GM23338 (cell line): ENCODE results near the gene BRCC3.

Experiments
- CREB1 ChIP-seq: fragments of 250-450 bp; sonication (Bioruptor Pico); IDR thresholded peaks from 2 replicates; pipeline ENCODE4 v1.5.0; 2020; ENCODE audit warnings: low read depth, mild to moderate bottlenecking, moderate library complexity
- CTCF ChIP-seq, 2 experiments: fragments of 200-600 bp in 1 of 2; sonication (generic) in 1 of 2; conservative IDR thresholded peaks; 2 replicates each; pipeline versions ENCODE4 v1.5.1 to v1.6.1; 2016 to 2017; ENCODE audit warnings: antibody characterized with exemption in 2 of 2, low read depth in 2 of 2, mild to moderate bottlenecking in 2 of 2, moderate library complexity in 1 of 2
- EZH2 ChIP-seq: fragments of 200-600 bp; sonication (generic); IDR thresholded peaks from one replicate; pipeline ENCODE4 v1.8.0; 2017; ENCODE audit warnings: antibody characterized with exemption, mild to moderate bottlenecking, low read depth; ENCODE audit not compliant: unreplicated experiment
- EZH2phosphoT487 ChIP-seq: fragments of 200-600 bp; sonication (generic); IDR thresholded peaks from one replicate; pipeline ENCODE4 v1.8.1; 2018; ENCODE audit warnings: antibody characterized with exemption; ENCODE audit not compliant: unreplicated experiment
- JUNB ChIP-seq: IDR thresholded peaks from one replicate; pipeline ENCODE4 v1.6.1; 2016; ENCODE audit warnings: antibody characterized with exemption; ENCODE audit not compliant: unreplicated experiment
- NANOG ChIP-seq: IDR thresholded peaks from 2 replicates; pipeline ENCODE4 v1.6.1; 2016; ENCODE audit warnings: antibody characterized with exemption, borderline replicate concordance
- POLR2AphosphoS5 ChIP-seq: IDR thresholded peaks from 2 replicates; pipeline ENCODE4 v1.6.1; 2016; ENCODE audit warnings: antibody characterized with exemption, low read depth
- REST ChIP-seq: IDR thresholded peaks from one replicate; pipeline ENCODE4 v1.6.1; 2018; ENCODE audit warnings: antibody characterized with exemption; ENCODE audit not compliant: unreplicated experiment
- STAT1 ChIP-seq: IDR thresholded peaks from one replicate; pipeline ENCODE4 v1.6.1; 2016; ENCODE audit warnings: antibody characterized with exemption; ENCODE audit not compliant: unreplicated experiment
- ZNF114 ChIP-seq: fragments of 250-450 bp; sonication (Bioruptor Pico); IDR thresholded peaks from 2 replicates; pipeline ENCODE4 v1.5.0; 2020; ENCODE audit warnings: mild to moderate bottlenecking, moderate library complexity
- ZNF331 ChIP-seq: fragments of 250-450 bp; sonication (Bioruptor Pico); IDR thresholded peaks from 2 replicates; pipeline ENCODE4 v1.5.0; 2020; ENCODE audit warnings: low read depth, mild to moderate bottlenecking, moderate library complexity
- TF ChIP-seq, protein P1 (sequence below): IDR thresholded peaks from 2 replicates; pipeline ENCODE4 v1.6.1; 2016; ENCODE audit warnings: antibody characterized with exemption

GRCh38 chrX:155061760-155062159 lies 9.5 kb upstream of the BRCC3 start:
- no peak for TF ChIP-seq CTCF (conservative IDR thresholded peaks at IDR 0.05; ENCODE audit: low read depth in 2 of 2)
- no peak for TF ChIP-seq POLR2AphosphoS5
- no peak for TF ChIP-seq JUNB
- no peak for TF ChIP-seq EZH2
- no peak for TF ChIP-seq EZH2phosphoT487
- TF ChIP-seq NANOG, result no peak
- TF ChIP-seq ZNF114 (CRISPR knock-in tag), result no peak
- no peak for TF ChIP-seq REST
- no peak for TF ChIP-seq CREB1 (CRISPR knock-in tag)
- TF ChIP-seq ZNF331 (CRISPR knock-in tag), result no peak
- TF ChIP-seq, protein P1, sequence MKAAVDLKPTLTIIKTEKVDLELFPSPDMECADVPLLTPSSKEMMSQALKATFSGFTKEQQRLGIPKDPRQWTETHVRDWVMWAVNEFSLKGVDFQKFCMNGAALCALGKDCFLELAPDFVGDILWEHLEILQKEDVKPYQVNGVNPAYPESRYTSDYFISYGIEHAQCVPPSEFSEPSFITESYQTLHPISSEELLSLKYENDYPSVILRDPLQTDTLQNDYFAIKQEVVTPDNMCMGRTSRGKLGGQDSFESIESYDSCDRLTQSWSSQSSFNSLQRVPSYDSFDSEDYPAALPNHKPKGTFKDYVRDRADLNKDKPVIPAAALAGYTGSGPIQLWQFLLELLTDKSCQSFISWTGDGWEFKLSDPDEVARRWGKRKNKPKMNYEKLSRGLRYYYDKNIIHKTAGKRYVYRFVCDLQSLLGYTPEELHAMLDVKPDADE, result no peak
- no peak for TF ChIP-seq STAT1
